OCI-LY3 (cell line): ENCODE results near the gene EXO1.

Experiments used
- CTCF ChIP-seq: fragments of 200-600, 300-600 bp; sonication (generic); IDR thresholded peaks from 2 replicates; pipeline ENCODE4 v1.5.1; 2014; ENCODE audit warnings: antibody characterized with exemption, low read length, low read depth
- EZH2phosphoT487 ChIP-seq: fragments of 200-600 bp; shearing (Covaris generic); IDR thresholded peaks from 2 replicates; pipeline ENCODE4 v1.6.1; 2018; ENCODE audit warnings: antibody characterized with exemption, mixed run types, low read depth

- TF ChIP-seq EZH2phosphoT487, result no peak
- TF ChIP-seq CTCF, result no peak
Measured at GRCh38 chr1:241848686-241849344, 811 bp downstream of the EXO1 start.
